HG03025 (cell line): Measurements from ENCODE around the gene TANGO2.

Experiments used
- ATAC-seq: cut with Tn5 transposase; IDR thresholded peaks from one replicate; pipeline ENCODE4 v1.9.1; 2021; ENCODE audit warnings: mild to moderate bottlenecking, moderate library complexity; ENCODE audit not compliant: unreplicated experiment, low FRiP score

The TANGO2 gene

DNA sequence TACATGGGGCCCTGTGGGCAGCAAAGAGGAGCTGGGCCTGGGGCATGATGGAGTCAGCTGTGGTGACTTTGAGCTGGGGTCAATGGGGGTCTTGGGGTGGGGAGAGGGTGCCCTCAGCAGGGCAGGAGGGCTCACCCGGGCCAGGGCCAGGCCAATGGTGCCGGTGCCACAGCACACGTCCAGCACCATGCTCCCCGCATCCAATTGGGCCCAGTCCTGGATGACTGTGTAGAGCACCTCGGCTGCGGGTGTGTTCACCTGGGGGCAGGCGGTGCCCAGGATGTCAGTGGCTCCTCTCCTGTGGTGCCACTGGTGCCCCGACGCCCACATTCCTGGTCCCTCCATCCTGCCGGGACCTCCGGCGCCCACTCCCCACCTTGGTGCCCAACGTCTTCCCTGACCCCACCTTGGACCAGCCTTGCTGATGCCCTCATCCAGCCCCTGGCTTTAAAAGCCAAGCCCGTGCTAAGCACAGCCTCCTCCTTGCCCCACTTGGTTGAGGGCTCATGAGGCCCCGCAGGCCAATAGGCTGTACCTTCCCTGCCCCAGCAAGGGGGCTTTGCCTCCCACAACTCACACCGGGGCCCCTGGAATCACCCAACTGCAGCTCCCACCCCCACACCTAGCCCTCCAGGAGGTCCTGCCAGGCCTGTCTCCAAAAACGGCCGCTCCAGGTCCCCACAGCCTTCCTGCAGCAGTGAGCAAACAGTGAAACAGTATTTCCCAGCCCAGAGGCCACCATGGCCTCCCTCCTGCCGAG, 92.8 kb downstream of the TANGO2 start:
- no peak for ATAC-seq

DNA sequence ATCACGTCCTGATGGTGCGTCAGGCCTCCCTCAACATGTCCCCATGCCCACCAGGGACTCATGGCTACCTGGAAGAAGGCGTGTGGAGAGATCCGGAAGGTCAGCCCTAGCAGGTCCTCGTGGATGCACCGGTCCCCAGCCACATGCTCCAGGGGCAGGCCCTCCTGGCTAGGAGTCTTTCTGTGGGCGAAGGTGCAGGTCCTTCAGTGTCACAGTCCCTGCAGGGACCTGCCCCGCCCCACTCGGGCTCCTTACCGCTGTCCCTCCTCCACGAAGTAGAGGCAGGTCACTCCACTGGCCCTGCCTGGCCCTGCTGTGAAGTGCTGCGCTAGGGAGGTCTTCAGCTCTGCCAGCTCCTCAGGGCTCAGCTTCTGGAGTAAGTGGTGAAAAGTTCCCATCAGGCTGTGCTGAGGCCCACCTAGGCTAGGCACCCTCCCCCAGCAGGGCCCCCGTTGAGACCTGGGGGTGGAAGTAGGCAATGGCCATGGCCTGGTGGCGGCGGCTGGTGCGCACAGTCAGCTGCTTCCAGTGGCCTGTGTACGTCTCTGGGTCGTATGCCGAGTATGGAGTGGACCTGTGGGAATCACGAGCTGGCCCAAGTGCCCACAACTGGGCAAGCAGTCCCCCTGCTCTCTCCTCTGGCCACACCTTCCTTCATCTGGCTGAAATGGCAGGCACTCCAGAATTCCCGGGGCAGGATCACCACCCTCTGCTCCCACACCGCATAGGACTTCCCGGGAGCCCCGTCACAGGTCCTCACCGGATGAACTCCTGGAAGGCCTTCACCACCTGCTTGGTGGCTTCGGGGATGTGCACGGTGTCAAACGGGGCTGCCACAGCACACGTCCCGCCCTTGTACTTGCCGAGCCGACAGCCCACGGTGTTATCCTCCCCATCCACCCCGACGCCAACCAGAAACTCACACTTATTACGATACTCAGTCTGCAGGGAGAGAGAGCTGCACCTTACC, 93.9 kb downstream of the TANGO2 start:
- ATAC-seq: no peak

- ATAC-seq: no peak
Observed at GRCh38 chr22:20115691-20116375, 94.9 kb downstream of the TANGO2 start, which contains the start of gene RANBP1. TSS of gene RANBP1 (plus strand) at chr22:20116104. CDS start at chr22:20116185, 81 bp downstream.

- ATAC-seq: no peak
Observed at GRCh38 chr22:20116376-20116950, 95.6 kb downstream of the TANGO2 start.
